ENCODE measurements around the gene CUTA.

DNA sequence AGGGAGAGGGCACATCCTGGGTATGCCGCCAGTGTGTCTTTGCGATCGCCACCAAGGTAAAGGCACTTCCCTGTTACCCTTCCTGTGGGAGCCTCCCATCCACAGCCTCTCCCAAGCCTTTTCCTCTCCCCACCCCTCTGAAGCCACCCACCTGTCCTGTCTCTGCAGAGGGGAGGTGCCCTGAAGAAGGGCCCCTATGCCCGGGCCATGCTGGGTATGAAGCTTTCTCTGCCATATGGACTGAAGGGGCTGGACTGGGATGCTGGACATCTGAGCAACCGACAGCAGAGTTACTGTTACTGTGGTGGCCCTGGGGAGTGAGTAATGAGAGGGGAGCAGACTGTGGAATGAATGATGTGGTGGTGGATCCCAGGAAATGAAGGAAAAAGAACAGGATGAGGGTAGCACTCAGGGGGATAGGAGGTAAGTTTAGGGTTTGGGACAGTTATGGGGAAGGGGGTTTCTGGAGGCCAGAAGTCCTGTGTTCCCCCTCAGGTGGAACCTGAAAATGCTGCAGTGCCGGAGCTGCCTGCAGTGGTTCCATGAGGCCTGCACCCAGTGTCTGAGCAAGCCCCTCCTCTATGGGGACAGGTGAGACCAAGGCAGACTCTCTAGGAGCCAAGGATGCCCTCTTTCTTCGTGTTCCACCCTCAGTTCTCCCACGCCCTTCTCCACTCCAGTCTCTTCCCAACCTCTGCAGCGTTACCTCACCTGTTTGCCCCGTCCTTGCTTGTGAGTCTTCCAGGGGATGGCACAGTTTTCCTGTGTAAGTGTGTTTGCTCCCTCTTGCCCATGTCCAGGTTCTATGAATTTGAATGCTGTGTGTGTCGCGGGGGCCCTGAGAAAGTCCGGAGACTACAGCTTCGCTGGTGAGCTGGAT is 4.4 kb downstream of the CUTA start:
- TF ChIP-seq, protein P1, sequence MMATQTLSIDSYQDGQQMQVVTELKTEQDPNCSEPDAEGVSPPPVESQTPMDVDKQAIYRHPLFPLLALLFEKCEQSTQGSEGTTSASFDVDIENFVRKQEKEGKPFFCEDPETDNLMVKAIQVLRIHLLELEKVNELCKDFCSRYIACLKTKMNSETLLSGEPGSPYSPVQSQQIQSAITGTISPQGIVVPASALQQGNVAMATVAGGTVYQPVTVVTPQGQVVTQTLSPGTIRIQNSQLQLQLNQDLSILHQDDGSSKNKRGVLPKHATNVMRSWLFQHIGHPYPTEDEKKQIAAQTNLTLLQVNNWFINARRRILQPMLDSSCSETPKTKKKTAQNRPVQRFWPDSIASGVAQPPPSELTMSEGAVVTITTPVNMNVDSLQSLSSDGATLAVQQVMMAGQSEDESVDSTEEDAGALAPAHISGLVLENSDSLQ (IDR thresholded peaks at IDR 0.05): no peak
- TF ChIP-seq L3MBTL2 (conservative IDR thresholded peaks at IDR 0.05) (no peak), BHLHE40 (IDR thresholded peaks at IDR 0.05; ENCODE audit: borderline replicate concordance) (no peak), FOXK2 (IDR thresholded peaks at IDR 0.05) (no peak), TARDBP (IDR thresholded peaks at IDR 0.05) (no peak), FOXA1 (IDR thresholded peaks at IDR 0.05) (no peak), NFRKB (IDR thresholded peaks at IDR 0.05) (no peak), ELF4 (IDR thresholded peaks at IDR 0.05) (no peak), ARNT (IDR thresholded peaks at IDR 0.05) (no peak), SP1 (IDR thresholded peaks at IDR 0.05) (no peak), FOXM1 (IDR thresholded peaks at IDR 0.05; ENCODE audit: borderline replicate concordance) (no peak), SUZ12 (IDR thresholded peaks at IDR 0.05) (no peak), ZNF384 (IDR thresholded peaks at IDR 0.05) (no peak), CTBP1 (IDR thresholded peaks at IDR 0.05; ENCODE audit: borderline replicate concordance) (no peak)

All from HEK293T (cell line).